ENCODE data around the gene MOB1B.

MOB1B gene

DNA sequence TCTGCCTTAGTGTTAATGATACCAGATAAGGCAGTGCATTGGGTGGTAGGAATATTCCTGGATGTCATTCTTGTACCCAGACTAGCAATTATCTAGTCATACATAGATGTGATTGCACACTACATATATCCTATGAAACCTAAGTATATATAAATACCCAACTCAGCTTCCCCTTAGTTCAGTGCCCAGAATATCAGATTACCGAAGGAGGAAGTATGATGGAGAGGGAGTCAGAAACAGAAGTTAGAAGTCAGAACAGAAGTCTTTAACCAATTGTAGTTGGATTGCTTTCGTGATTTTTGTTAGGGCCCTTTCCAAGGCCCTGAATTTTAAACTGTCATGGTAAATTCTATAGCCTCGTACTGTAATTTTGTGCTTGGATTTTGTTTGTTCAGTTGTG, 42.9 kb downstream of the MOB1B start:
- Histone ChIP-seq H3K4me3 (ENCODE audit: insufficient read depth in 1 of 2, low read depth in 1 of 2, low read length in 2 of 2) (no peak overlapping the region), H3K4me2 (ENCODE audit: low read length, poor library complexity, severe bottlenecking) (no peak overlapping the region), H4K91ac (ENCODE audit: low read length) (no peak overlapping the region), H2AK5ac (ENCODE audit: low read length, severe bottlenecking) (no peak overlapping the region), H2BK5ac (ENCODE audit: low read depth, low read length, poor library complexity, severe bottlenecking) (no peak overlapping the region), H3K79me1 (replicated peaks; ENCODE audit: low read length, poor library complexity, severe bottlenecking) (peaks cover 23% of the 10 kb centered on the region), H2BK15ac (ENCODE audit: low read depth, poor library complexity, severe bottlenecking) (no peak overlapping the region), H3K36me3 (ENCODE audit: control insufficient read depth in 1 of 2, insufficient read depth in 2 of 2, low read depth in 1 of 2, low read length in 2 of 2) (peaks cover 1 to 4% of the 10 kb centered on the region in 2 experiments), H3K18ac (ENCODE audit: low read depth in 1 of 2, low read length in 2 of 2) (no peak overlapping the region), H3K4me1 (ENCODE audit: control insufficient read depth, insufficient read depth, low read depth, low read length) (no peaks in the 10 kb centered on the region), H2AFZ (ENCODE audit: low read depth, low read length) (no peak overlapping the region), H3K9ac (ENCODE audit: low read length) (no peak overlapping the region), H2BK12ac (ENCODE audit: low read length in 2 of 2) (no peak overlapping the region), H4K8ac (ENCODE audit: low read length) (no peak overlapping the region), H3K27ac (ENCODE audit: low read length, poor library complexity, severe bottlenecking) (no peak overlapping the region), H3K4ac (ENCODE audit: low read depth in 1 of 2, low read length in 2 of 2) (no peak overlapping the region), H3K9me3 (ENCODE audit: control insufficient read depth, low read length) (no peaks in the 10 kb centered on the region), H3K23ac (ENCODE audit: low read length in 2 of 2) (no peak overlapping the region), H2BK120ac (ENCODE audit: low read depth, low read length) (no peak overlapping the region), H3K14ac (ENCODE audit: low read length in 2 of 2) (no peak overlapping the region), H3K27me3 (ENCODE audit: control insufficient read depth in 1 of 2, insufficient read depth in 1 of 2, low read length in 2 of 2) (no peaks in the 10 kb centered on the region)
- peak; percentile 3 for DNase-seq
- 50% methylated on average over 2 of the region's 3 CpGs for WGBS

DNA sequence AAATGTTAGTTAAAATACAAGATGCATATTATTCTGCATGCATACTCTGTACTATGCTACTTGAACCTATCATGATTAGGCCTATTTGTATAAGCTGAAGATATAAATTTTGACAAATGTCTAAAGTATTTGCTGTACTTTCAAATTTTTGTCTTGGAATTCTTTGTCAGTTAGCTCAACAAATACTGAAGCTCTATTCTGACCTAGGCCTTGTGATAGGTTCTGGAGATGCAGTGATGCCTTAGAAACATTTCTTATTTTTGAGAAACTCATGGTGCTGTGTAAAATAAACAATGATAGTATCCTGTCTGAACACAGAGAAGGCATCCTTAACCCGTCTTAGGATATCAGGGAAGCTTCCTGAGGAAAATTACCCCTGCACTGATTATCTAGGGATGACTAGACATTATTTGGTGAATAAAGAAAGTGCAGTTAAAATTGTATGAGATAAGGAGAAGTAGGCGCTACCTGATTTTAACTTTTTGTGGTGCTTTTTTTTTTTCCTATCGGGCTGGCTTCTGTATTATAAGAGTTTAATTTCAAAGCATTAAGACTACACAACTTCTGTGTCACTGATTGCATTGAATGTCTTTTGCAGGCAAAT, 43.4 kb downstream of the MOB1B start:
- H3K4me1 ChIP-seq (ENCODE audit: control insufficient read depth, insufficient read depth, low read depth, low read length), result no peaks in the 10 kb centered on the region
- 65% methylated on average over 3 of the region's 3 CpGs for WGBS

DNA sequence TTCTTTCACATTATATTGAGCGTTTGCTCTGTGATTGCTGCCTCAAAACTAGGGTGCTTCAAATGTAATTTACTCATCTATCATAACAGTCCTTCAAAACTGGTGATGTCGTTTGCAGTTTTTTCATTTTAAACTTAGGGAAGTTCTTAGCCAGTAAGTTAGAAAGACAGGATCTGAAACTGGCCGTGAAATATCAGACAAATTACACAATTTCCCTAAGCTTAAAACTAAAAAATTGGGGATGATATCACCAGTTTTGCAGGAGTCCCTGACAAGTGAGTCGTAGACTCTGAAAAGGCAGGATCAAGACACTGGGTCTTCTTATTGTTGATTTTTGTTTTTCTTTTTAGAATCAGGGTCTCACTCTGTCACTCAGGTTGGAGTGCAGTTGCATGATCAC, 44.8 kb downstream of the MOB1B start:
- peaks cover 22% of the 10 kb centered on the region for H3K79me1 ChIP-seq (replicated peaks; ENCODE audit: low read length, poor library complexity, severe bottlenecking)
- no peaks in the 10 kb centered on the region for H3K27me3 ChIP-seq (ENCODE audit: control insufficient read depth in 1 of 2, insufficient read depth in 1 of 2, low read length in 2 of 2)
- H3K23ac ChIP-seq (ENCODE audit: low read length in 2 of 2), result no peak overlapping the region
- no peak overlapping the region for H3K27ac ChIP-seq (ENCODE audit: low read length, poor library complexity, severe bottlenecking)
- no peak overlapping the region for H3K4ac ChIP-seq (ENCODE audit: low read depth in 1 of 2, low read length in 2 of 2)
- H2BK120ac ChIP-seq (ENCODE audit: low read depth, low read length), result peak overlapping the region; percentile 19
- WGBS, result 100% methylated on average over 2 of the region's 4 CpGs
- H3K4me2 ChIP-seq (ENCODE audit: low read length, poor library complexity, severe bottlenecking), result no peak overlapping the region
- peaks cover 0 to 4% of the 10 kb centered on the region in 2 experiments for H3K36me3 ChIP-seq (ENCODE audit: control insufficient read depth in 1 of 2, insufficient read depth in 2 of 2, low read depth in 1 of 2, low read length in 2 of 2)
- no peak overlapping the region for H2BK15ac ChIP-seq (ENCODE audit: low read depth, poor library complexity, severe bottlenecking)
- H3K4me3 ChIP-seq (ENCODE audit: insufficient read depth in 1 of 2, low read depth in 1 of 2, low read length in 2 of 2), result no peak overlapping the region
- no peak overlapping the region for H2AK5ac ChIP-seq (ENCODE audit: low read length, severe bottlenecking)
- no peak overlapping the region for H4K91ac ChIP-seq (ENCODE audit: low read length)
- no peak overlapping the region for H2AFZ ChIP-seq (ENCODE audit: low read depth, low read length)
- no peak overlapping the region for H2BK5ac ChIP-seq (ENCODE audit: low read depth, low read length, poor library complexity, severe bottlenecking)
- no peak overlapping the region for H3K14ac ChIP-seq (ENCODE audit: low read length in 2 of 2)
- H2BK12ac ChIP-seq (ENCODE audit: low read length in 2 of 2), result no peak overlapping the region
- no peaks in the 10 kb centered on the region for H3K9me3 ChIP-seq (ENCODE audit: control insufficient read depth, low read length)
- no peak overlapping the region for H3K18ac ChIP-seq (ENCODE audit: low read depth in 1 of 2, low read length in 2 of 2)
- H4K8ac ChIP-seq (ENCODE audit: low read length), result no peak overlapping the region
- H3K9ac ChIP-seq (ENCODE audit: low read length), result no peak overlapping the region
- H3K4me1 ChIP-seq (ENCODE audit: control insufficient read depth, insufficient read depth, low read depth, low read length), result no peaks in the 10 kb centered on the region
- no peak for DNase-seq

More for the DNA sequence above, 43.4 kb downstream of the MOB1B start:
- Histone ChIP-seq H2BK15ac (ENCODE audit: low read depth, poor library complexity, severe bottlenecking) (no peak overlapping the region), H3K18ac (ENCODE audit: low read depth in 1 of 2, low read length in 2 of 2) (no peak overlapping the region), H2AFZ (ENCODE audit: low read depth, low read length) (no peak overlapping the region), H3K4me2 (ENCODE audit: low read length, poor library complexity, severe bottlenecking) (no peak overlapping the region), H3K9me3 (ENCODE audit: control insufficient read depth, low read length) (no peaks in the 10 kb centered on the region), H2BK12ac (ENCODE audit: low read length in 2 of 2) (no peak overlapping the region), H3K14ac (ENCODE audit: low read length in 2 of 2) (no peak overlapping the region), H3K27me3 (ENCODE audit: control insufficient read depth in 1 of 2, insufficient read depth in 1 of 2, low read length in 2 of 2) (no peaks in the 10 kb centered on the region), H2AK5ac (ENCODE audit: low read length, severe bottlenecking) (no peak overlapping the region), H3K23ac (ENCODE audit: low read length in 2 of 2) (no peak overlapping the region), H3K9ac (ENCODE audit: low read length) (no peak overlapping the region), H3K27ac (ENCODE audit: low read length, poor library complexity, severe bottlenecking) (peak overlapping the region; percentile 38), H3K36me3 (ENCODE audit: control insufficient read depth in 1 of 2, insufficient read depth in 2 of 2, low read depth in 1 of 2, low read length in 2 of 2) (peaks cover 0 to 4% of the 10 kb centered on the region in 2 experiments), H4K8ac (ENCODE audit: low read length) (no peak overlapping the region), H2BK120ac (ENCODE audit: low read depth, low read length) (no peak overlapping the region), H3K4ac (ENCODE audit: low read depth in 1 of 2, low read length in 2 of 2) (no peak overlapping the region), H2BK5ac (ENCODE audit: low read depth, low read length, poor library complexity, severe bottlenecking) (no peak overlapping the region), H3K79me1 (replicated peaks; ENCODE audit: low read length, poor library complexity, severe bottlenecking) (peaks cover 20% of the 10 kb centered on the region), H4K91ac (ENCODE audit: low read length) (no peak overlapping the region), H3K4me3 (ENCODE audit: insufficient read depth in 1 of 2, low read depth in 1 of 2, low read length in 2 of 2) (no peak overlapping the region)
- DNase-seq, result peak; percentile 29

DNA sequence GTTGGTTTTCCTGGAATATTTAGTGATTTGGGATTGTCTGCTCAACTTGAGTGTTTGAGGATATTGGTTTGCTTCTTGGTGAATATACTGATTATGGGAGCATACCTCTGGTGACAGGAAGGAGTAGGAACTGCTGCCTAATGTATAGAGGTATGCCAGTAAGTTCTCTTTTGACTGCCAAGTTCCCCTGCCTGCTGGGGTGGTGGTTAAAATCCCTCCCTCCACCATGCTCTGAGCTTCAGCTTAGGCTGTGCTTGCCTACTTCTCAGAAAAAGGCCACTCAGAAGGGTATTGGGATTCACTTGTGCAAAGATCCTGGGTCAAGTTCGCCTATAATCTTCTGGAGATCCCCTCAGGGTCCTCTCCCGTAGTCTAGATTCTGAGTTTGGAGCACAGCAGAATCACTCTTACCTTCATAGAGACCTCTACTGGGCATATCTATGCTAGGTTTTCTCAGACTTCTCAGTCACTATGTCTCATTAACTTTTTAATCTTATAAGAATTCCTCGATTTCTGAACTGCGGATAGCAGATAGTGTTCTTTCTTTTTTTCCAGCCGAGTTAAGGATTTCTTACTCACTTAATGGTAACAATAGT, 46.6 kb downstream of the MOB1B start:
- DNase-seq, result no peak
- no peak overlapping the region for H2BK15ac ChIP-seq (ENCODE audit: low read depth, poor library complexity, severe bottlenecking)
- peaks cover 0 to 4% of the 10 kb centered on the region in 2 experiments for H3K36me3 ChIP-seq (ENCODE audit: control insufficient read depth in 1 of 2, insufficient read depth in 2 of 2, low read depth in 1 of 2, low read length in 2 of 2)
- peaks cover 22% of the 10 kb centered on the region for H3K79me1 ChIP-seq (replicated peaks; ENCODE audit: low read length, poor library complexity, severe bottlenecking)
- H2BK12ac ChIP-seq (ENCODE audit: low read length in 2 of 2), result no peak overlapping the region
- H2AK5ac ChIP-seq (ENCODE audit: low read length, severe bottlenecking), result peak overlapping the region; percentile 10
- H3K14ac ChIP-seq (ENCODE audit: low read length in 2 of 2), result no peak overlapping the region
- H3K27ac ChIP-seq (ENCODE audit: low read length, poor library complexity, severe bottlenecking), result no peak overlapping the region
- H3K4me3 ChIP-seq (ENCODE audit: insufficient read depth in 1 of 2, low read depth in 1 of 2, low read length in 2 of 2), result no peak overlapping the region
- H4K91ac ChIP-seq (ENCODE audit: low read length), result no peak overlapping the region
- no peak overlapping the region for H2BK5ac ChIP-seq (ENCODE audit: low read depth, low read length, poor library complexity, severe bottlenecking)
- H2AFZ ChIP-seq (ENCODE audit: low read depth, low read length), result no peak overlapping the region
- no peaks in the 10 kb centered on the region for H3K27me3 ChIP-seq (ENCODE audit: control insufficient read depth in 1 of 2, insufficient read depth in 1 of 2, low read length in 2 of 2)
- no peak overlapping the region for H4K8ac ChIP-seq (ENCODE audit: low read length)
- no peak overlapping the region for H3K4me2 ChIP-seq (ENCODE audit: low read length, poor library complexity, severe bottlenecking)
- no peak overlapping the region for H3K23ac ChIP-seq (ENCODE audit: low read length in 2 of 2)
- peak overlapping the region in 1 of 2 experiments; percentile 43 for H3K18ac ChIP-seq (ENCODE audit: low read depth in 1 of 2, low read length in 2 of 2)
- H3K9me3 ChIP-seq (ENCODE audit: control insufficient read depth, low read length), result no peaks in the 10 kb centered on the region
- H3K4me1 ChIP-seq (ENCODE audit: control insufficient read depth, insufficient read depth, low read depth, low read length), result no peaks in the 10 kb centered on the region
- no peak overlapping the region for H2BK120ac ChIP-seq (ENCODE audit: low read depth, low read length)
- no peak overlapping the region for H3K9ac ChIP-seq (ENCODE audit: low read length)
- WGBS, result 98% methylated on average over 4 of the region's 5 CpGs
- H3K4ac ChIP-seq (ENCODE audit: low read depth in 1 of 2, low read length in 2 of 2), result no peak overlapping the region
